Measurements from ENCODE around the gene KIT.
"Not testable (repeated sequence)": the region's sequence is repeated elsewhere in the genome, so short reads cannot be mapped to it uniquely, and the experiment has no call there.

Gene KIT

GRCh38 chr4:54657551-54658251 is at the start of gene KIT:
TSS of gene KIT (plus strand) at chr4:54657957. CDS start at chr4:54658015, 58 bp downstream.
- no peak for DNase-seq (ENCODE audit: low spot score)

- no peak for DNase-seq (ENCODE audit: low spot score)
These were observed 48.4 kb upstream of the KIT start for GRCh38 chr4:54609310-54609709.

- DNase-seq (ENCODE audit: low spot score): no peak
These were observed 43.6 kb upstream of the KIT start for GRCh38 chr4:54614149-54614548.

GRCh38 chr4:54620773-54621172 is 37.0 kb upstream of the KIT start:
- DNase-seq (ENCODE audit: low spot score): no peak

- no peak for DNase-seq (ENCODE audit: low spot score)
These were observed 32.4 kb upstream of the KIT start for GRCh38 chr4:54625391-54625790.

- no peak for DNase-seq (ENCODE audit: low spot score)
These were observed 31.6 kb upstream of the KIT start for GRCh38 chr4:54626113-54626512.

GRCh38 chr4:54632537-54632936 is 25.2 kb upstream of the KIT start:
- no peak for DNase-seq (ENCODE audit: low spot score)

GRCh38 chr4:54633102-54633740 is 24.5 kb upstream of the KIT start:
- DNase-seq (ENCODE audit: low spot score): not testable (repeated sequence)

- no peak for DNase-seq (ENCODE audit: low spot score)
These were observed 22.4 kb upstream of the KIT start for GRCh38 chr4:54635318-54635717.

- no peak for DNase-seq (ENCODE audit: low spot score)
These were observed 20.4 kb upstream of the KIT start for GRCh38 chr4:54637325-54637724.

GRCh38 chr4:54641101-54641500 is 16.7 kb upstream of the KIT start:
- DNase-seq (ENCODE audit: low spot score): not testable (repeated sequence)

- no peak for DNase-seq (ENCODE audit: low spot score)
These were observed 14.6 kb upstream of the KIT start for GRCh38 chr4:54643172-54643571.

GRCh38 chr4:54643958-54644751 is 13.6 kb upstream of the KIT start:
- no peak for DNase-seq (ENCODE audit: low spot score)

GRCh38 chr4:54645830-54646229 is 11.9 kb upstream of the KIT start:
- DNase-seq (ENCODE audit: low spot score): no peak

GRCh38 chr4:54647070-54647469 is 10.7 kb upstream of the KIT start:
- DNase-seq (ENCODE audit: low spot score): no peak

- no peak for DNase-seq (ENCODE audit: low spot score)
These were observed 6.7 kb upstream of the KIT start for GRCh38 chr4:54651050-54651449.

GRCh38 chr4:54654753-54655152 is 3.0 kb upstream of the KIT start:
- DNase-seq (ENCODE audit: low spot score): no peak

GRCh38 chr4:54657185-54657550 is 589 bp upstream of the KIT start:
- DNase-seq (ENCODE audit: low spot score): no peak

- DNase-seq (ENCODE audit: low spot score): no peak
These were observed 716 bp downstream of the KIT start for GRCh38 chr4:54658252-54659093.

- no peak for DNase-seq (ENCODE audit: low spot score)
These were observed 1.6 kb downstream of the KIT start for GRCh38 chr4:54659313-54659712.

- no peak for DNase-seq (ENCODE audit: low spot score)
These were observed 2.2 kb downstream of the KIT start for GRCh38 chr4:54659749-54660535.

Measured in CD4-positive, alpha-beta T cell treated with Interleukin-2 at 100 ng/mL for 4 hours (primary cell).